Measurements from ENCODE around the gene ADAMTSL1. TPM values are rescaled to one million over a fixed set of nuclear protein-coding genes. Genes with fewer than 3 reads are reported as not detected.

ADAMTSL1 gene
- polyA plus RNA-seq, 1 donor from 2014 or later = 1.1 TPM

DNA sequence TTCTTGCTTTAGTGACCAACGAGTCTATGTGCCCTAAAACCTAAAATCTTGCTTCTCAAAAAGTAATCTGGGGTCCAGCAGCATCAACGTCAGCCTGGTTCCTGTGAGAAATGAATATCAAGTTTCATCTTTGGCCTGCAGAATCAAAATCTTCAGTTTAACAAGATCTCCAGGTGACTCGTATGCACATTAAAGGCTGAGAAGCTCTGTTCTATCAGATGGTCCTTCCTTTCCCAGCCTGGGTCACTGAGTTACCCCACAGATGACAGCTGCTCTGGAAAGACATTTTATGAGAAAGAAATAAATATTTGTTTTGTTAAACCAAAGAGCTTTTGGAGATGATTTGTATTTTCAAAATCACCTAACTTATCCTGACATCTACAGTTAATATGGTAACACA is 75.8 kb downstream of the ADAMTSL1 start:
- Histone ChIP-seq H2AFZ (ENCODE audit: low read depth, low read length) (no peak overlapping the region), H3K9me3 (ENCODE audit: low read length) (no peaks in the 10 kb centered on the region), H3F3A (ENCODE audit: insufficient read depth, low read length, poor library complexity, severe bottlenecking) (no peaks in the 10 kb centered on the region), H3K27me3 (ENCODE audit: insufficient read depth, low read depth, low read length) (no peaks in the 10 kb centered on the region), H3K36me3 (ENCODE audit: insufficient read depth, low read length) (no peaks in the 10 kb centered on the region), H4K20me1 (ENCODE audit: insufficient read depth) (no peaks in the 10 kb centered on the region), H3K27ac (ENCODE audit: low read length) (no peak overlapping the region), H3K9ac (ENCODE audit: low read length) (no peak overlapping the region), H3K4me2 (ENCODE audit: low read length) (no peak overlapping the region), H3K9me2 (ENCODE audit: insufficient read depth, low read length) (no peaks in the 10 kb centered on the region), H3K79me2 (replicated peaks; ENCODE audit: insufficient read depth, low read length) (no peaks in the 10 kb centered on the region), H3K4me3 (ENCODE audit: low read length) (no peak overlapping the region)
- TF ChIP-seq EZH2 (IDR thresholded peaks at IDR 0.05; ENCODE audit: borderline replicate concordance, insufficient read depth, low read length, poor library complexity, severe bottlenecking) (no peak), TAF1 (IDR thresholded peaks at IDR 0.05; ENCODE audit: low read depth) (no peak), EP300 (conservative IDR thresholded peaks at IDR 0.05; ENCODE audit: poor library complexity, severe bottlenecking) (no peak), POLR2AphosphoS5 (IDR thresholded peaks at IDR 0.05) (no peak), SMC3 (conservative IDR thresholded peaks at IDR 0.05; ENCODE audit: poor library complexity) (no peak), MXI1 (conservative IDR thresholded peaks at IDR 0.05; ENCODE audit: poor library complexity, severe bottlenecking) (no peak), RAD21 (conservative IDR thresholded peaks at IDR 0.05) (no peak)
- TF ChIP-seq, protein P1, sequence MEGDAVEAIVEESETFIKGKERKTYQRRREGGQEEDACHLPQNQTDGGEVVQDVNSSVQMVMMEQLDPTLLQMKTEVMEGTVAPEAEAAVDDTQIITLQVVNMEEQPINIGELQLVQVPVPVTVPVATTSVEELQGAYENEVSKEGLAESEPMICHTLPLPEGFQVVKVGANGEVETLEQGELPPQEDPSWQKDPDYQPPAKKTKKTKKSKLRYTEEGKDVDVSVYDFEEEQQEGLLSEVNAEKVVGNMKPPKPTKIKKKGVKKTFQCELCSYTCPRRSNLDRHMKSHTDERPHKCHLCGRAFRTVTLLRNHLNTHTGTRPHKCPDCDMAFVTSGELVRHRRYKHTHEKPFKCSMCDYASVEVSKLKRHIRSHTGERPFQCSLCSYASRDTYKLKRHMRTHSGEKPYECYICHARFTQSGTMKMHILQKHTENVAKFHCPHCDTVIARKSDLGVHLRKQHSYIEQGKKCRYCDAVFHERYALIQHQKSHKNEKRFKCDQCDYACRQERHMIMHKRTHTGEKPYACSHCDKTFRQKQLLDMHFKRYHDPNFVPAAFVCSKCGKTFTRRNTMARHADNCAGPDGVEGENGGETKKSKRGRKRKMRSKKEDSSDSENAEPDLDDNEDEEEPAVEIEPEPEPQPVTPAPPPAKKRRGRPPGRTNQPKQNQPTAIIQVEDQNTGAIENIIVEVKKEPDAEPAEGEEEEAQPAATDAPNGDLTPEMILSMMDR (IDR thresholded peaks at IDR 0.05; ENCODE audit: poor library complexity, severe bottlenecking) = no peak
- TF ChIP-seq, protein P2, sequence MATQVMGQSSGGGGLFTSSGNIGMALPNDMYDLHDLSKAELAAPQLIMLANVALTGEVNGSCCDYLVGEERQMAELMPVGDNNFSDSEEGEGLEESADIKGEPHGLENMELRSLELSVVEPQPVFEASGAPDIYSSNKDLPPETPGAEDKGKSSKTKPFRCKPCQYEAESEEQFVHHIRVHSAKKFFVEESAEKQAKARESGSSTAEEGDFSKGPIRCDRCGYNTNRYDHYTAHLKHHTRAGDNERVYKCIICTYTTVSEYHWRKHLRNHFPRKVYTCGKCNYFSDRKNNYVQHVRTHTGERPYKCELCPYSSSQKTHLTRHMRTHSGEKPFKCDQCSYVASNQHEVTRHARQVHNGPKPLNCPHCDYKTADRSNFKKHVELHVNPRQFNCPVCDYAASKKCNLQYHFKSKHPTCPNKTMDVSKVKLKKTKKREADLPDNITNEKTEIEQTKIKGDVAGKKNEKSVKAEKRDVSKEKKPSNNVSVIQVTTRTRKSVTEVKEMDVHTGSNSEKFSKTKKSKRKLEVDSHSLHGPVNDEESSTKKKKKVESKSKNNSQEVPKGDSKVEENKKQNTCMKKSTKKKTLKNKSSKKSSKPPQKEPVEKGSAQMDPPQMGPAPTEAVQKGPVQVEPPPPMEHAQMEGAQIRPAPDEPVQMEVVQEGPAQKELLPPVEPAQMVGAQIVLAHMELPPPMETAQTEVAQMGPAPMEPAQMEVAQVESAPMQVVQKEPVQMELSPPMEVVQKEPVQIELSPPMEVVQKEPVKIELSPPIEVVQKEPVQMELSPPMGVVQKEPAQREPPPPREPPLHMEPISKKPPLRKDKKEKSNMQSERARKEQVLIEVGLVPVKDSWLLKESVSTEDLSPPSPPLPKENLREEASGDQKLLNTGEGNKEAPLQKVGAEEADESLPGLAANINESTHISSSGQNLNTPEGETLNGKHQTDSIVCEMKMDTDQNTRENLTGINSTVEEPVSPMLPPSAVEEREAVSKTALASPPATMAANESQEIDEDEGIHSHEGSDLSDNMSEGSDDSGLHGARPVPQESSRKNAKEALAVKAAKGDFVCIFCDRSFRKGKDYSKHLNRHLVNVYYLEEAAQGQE (IDR thresholded peaks at IDR 0.05; ENCODE audit: borderline replicate concordance) = no peak

DNA sequence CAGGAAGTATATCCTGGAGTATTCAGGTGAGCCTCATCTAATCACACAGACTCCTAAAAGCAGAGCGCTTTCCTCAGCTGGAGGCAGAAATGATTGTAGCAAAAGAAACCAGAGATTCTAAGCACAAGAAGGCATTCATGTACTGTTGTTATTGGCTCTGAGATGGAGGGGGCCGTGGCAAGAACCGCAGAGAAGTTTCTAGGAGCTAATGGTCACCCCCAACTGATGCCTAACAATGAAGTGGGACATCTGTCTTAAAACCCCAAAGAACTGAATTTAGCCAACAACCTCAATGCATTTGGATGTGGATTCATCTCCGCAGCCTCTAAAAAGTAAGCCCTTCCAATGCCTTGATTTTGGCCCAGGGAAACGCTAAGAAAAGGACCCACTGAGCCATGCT is 76.3 kb downstream of the ADAMTSL1 start:
- no peaks in the 10 kb centered on the region for H3F3A ChIP-seq (ENCODE audit: insufficient read depth, low read length, poor library complexity, severe bottlenecking)
- no peaks in the 10 kb centered on the region for H3K9me2 ChIP-seq (ENCODE audit: insufficient read depth, low read length)
- H2AFZ ChIP-seq (ENCODE audit: low read depth, low read length) = no peak overlapping the region
- H3K27me3 ChIP-seq (ENCODE audit: insufficient read depth, low read depth, low read length) = no peaks in the 10 kb centered on the region
- no peaks in the 10 kb centered on the region for H3K36me3 ChIP-seq (ENCODE audit: insufficient read depth, low read length)
- no peak overlapping the region for H3K27ac ChIP-seq (ENCODE audit: low read length)
- H3K79me2 ChIP-seq (replicated peaks; ENCODE audit: insufficient read depth, low read length) = no peaks in the 10 kb centered on the region
- H3K9ac ChIP-seq (ENCODE audit: low read length) = no peak overlapping the region
- H3K4me3 ChIP-seq (ENCODE audit: low read length) = no peak overlapping the region
- no peak overlapping the region for H3K4me2 ChIP-seq (ENCODE audit: low read length)
- no peaks in the 10 kb centered on the region for H3K9me3 ChIP-seq (ENCODE audit: low read length)
- no peaks in the 10 kb centered on the region for H4K20me1 ChIP-seq (ENCODE audit: insufficient read depth)
- TF ChIP-seq, protein P2 (IDR thresholded peaks at IDR 0.05; ENCODE audit: borderline replicate concordance) = no peak
- TF ChIP-seq TAF1 (IDR thresholded peaks at IDR 0.05; ENCODE audit: low read depth) (no peak), SMC3 (conservative IDR thresholded peaks at IDR 0.05; ENCODE audit: poor library complexity) (no peak), EP300 (conservative IDR thresholded peaks at IDR 0.05; ENCODE audit: poor library complexity, severe bottlenecking) (no peak), RAD21 (conservative IDR thresholded peaks at IDR 0.05) (no peak), MXI1 (conservative IDR thresholded peaks at IDR 0.05; ENCODE audit: poor library complexity, severe bottlenecking) (no peak)
- TF ChIP-seq, protein P1 (IDR thresholded peaks at IDR 0.05; ENCODE audit: poor library complexity, severe bottlenecking) = no peak

Data from neural cell (in vitro differentiated cells).